Endodermal cell (in vitro differentiated cells): ENCODE data around the gene C10orf95. TPM values are rescaled to one million over a fixed set of nuclear protein-coding genes. Genes with fewer than 3 reads are reported as not detected.

Experiments
- DNase-seq: peaks from one replicate; pipeline ENCODE4 v3.0.0-alpha.2; 2017
- H3K27ac ChIP-seq: 2 replicates; pipeline ENCODE4 v1.5.1; 2013; ENCODE audit warnings: mild to moderate bottlenecking, low read depth, low read length, moderate library complexity
- H3K27me3 ChIP-seq: 2 replicates; pipeline ENCODE4 v1.6.1; 2013; ENCODE audit warnings: mild to moderate bottlenecking, low read length, moderate library complexity; ENCODE audit not compliant: insufficient read depth, control insufficient read depth, poor library complexity, severe bottlenecking
- H3K36me3 ChIP-seq: 2 replicates; pipeline ENCODE4 v1.7.0; 2013; ENCODE audit warnings: mild to moderate bottlenecking, low read length, moderate library complexity; ENCODE audit not compliant: control insufficient read depth, insufficient read depth
- H3K4me1 ChIP-seq: one replicate; pipeline ENCODE4 v1.7.0; 2013; ENCODE audit warnings: low read length; ENCODE audit not compliant: control insufficient read depth, insufficient read depth
- H3K4me3 ChIP-seq: 2 replicates; pipeline ENCODE4 v1.5.1; 2013; ENCODE audit warnings: mild to moderate bottlenecking, low read length, moderate library complexity
- H3K9ac ChIP-seq: 2 replicates; pipeline ENCODE4 v1.6.1; 2013; ENCODE audit warnings: mild to moderate bottlenecking, low read length, moderate library complexity; ENCODE audit not compliant: poor library complexity, severe bottlenecking; ENCODE audit errors: extremely low read depth
- H3K9me3 ChIP-seq: 2 replicates; pipeline ENCODE4 v1.6.1; 2013; ENCODE audit warnings: mild to moderate bottlenecking, low read length, moderate library complexity; ENCODE audit not compliant: control insufficient read depth
- H3K27ac Mint-ChIP-seq: 2 replicates; pipeline ENCODE4 v1.8.0; 2020; ENCODE audit warnings: mixed read lengths
- H3K27me3 Mint-ChIP-seq: 2 replicates; pipeline ENCODE4 v1.8.0; 2021; ENCODE audit warnings: mild to moderate bottlenecking, mixed read lengths; ENCODE audit not compliant: insufficient read depth
- H3K36me3 Mint-ChIP-seq: 2 replicates; pipeline ENCODE4 v1.8.0; 2020; ENCODE audit warnings: low read depth, mixed read lengths
- H3K4me1 Mint-ChIP-seq: 2 replicates; pipeline ENCODE4 v1.8.0; 2020; ENCODE audit warnings: mixed read lengths
- H3K4me3 Mint-ChIP-seq: 2 replicates; pipeline ENCODE4 v1.8.0; 2020; ENCODE audit warnings: mild to moderate bottlenecking, moderate library complexity, mixed read lengths
- H3K9me3 Mint-ChIP-seq: 2 replicates; pipeline ENCODE4 v1.8.0; 2020; ENCODE audit warnings: mild to moderate bottlenecking, mixed read lengths
- WGBS, 2 experiments: methylation state at CpG; one replicate each; pipeline versions ENCODE4 v1.1.5 to v1.1.7; 2013; ENCODE audit warnings: missing lambda C conversion rate in 2 of 2, mixed read lengths in 1 of 2; ENCODE audit not compliant: insufficient coverage in 1 of 2, insufficient read length in 1 of 2; 5-methylcytosine and 5-hydroxymethylcytosine counted together
- total RNA-seq, 2 donors: library from RNA; stranded (reverse); fragmentation: NEBNext Ultra II Directional in 1 of 2; extraction: Animal tissue kit (Norgen Biotek cat#: 25700) in 1 of 2; gene quantifications; 2 replicates in 1 of 2; 3 replicates in 1 of 2; pipeline ENCODE4 v1.2.1, GENCODE V29; 2021
- TF ChIP-seq, protein P1 (sequence below): fragments of 200-600 bp; sonication (generic); conservative IDR thresholded peaks from 2 replicates; pipeline ENCODE4 v1.5.0; 2021; ENCODE audit warnings: antibody characterized with exemption, mild to moderate bottlenecking

The C10orf95 gene
- total RNA-seq, 2 donors from 2014 or later = 0.35 to 0.93 TPM

DNA sequence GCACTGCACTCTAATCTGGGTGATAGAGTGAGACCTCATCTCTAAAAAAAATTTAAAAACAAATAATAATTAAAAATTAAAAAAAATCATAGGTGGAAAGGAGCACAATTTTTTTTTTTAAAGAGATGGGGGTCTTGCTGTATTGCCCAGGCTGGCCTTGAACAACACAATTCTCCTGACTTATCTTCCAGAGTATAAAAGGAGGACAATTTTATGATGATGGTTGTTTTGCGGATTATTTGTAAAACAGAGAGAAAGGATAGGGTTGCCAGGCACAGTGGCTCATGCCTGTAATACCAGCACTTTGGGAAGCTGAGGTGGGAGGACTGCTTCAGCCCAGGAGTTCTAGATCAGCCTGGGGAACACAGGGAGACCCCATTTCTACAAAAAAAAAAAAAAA is 46.2 kb upstream of the C10orf95 start:
- H3K4me1 ChIP-seq = no peaks in the 10 kb centered on the region
- Mint-ChIP-seq H3K36me3 (peaks cover 19% of the 10 kb centered on the region), H3K4me1 (peaks cover 4% of the 10 kb centered on the region), H3K27me3 (no peaks in the 10 kb centered on the region), H3K4me3 (no peak overlapping the region), H3K27ac (no peak overlapping the region), H3K9me3 (no peaks in the 10 kb centered on the region)
- H3K9ac ChIP-seq = no peak overlapping the region
- H3K27me3 ChIP-seq = no peaks in the 10 kb centered on the region
- H3K36me3 ChIP-seq = peaks cover 16% of the 10 kb centered on the region
- WGBS, 2 experiments = 100% methylated on average over 1 of the region's 1 CpG; no CpG with 5 or more reads in 1 of the 2 experiments
- DNase-seq = no peak
- TF ChIP-seq, protein P1, sequence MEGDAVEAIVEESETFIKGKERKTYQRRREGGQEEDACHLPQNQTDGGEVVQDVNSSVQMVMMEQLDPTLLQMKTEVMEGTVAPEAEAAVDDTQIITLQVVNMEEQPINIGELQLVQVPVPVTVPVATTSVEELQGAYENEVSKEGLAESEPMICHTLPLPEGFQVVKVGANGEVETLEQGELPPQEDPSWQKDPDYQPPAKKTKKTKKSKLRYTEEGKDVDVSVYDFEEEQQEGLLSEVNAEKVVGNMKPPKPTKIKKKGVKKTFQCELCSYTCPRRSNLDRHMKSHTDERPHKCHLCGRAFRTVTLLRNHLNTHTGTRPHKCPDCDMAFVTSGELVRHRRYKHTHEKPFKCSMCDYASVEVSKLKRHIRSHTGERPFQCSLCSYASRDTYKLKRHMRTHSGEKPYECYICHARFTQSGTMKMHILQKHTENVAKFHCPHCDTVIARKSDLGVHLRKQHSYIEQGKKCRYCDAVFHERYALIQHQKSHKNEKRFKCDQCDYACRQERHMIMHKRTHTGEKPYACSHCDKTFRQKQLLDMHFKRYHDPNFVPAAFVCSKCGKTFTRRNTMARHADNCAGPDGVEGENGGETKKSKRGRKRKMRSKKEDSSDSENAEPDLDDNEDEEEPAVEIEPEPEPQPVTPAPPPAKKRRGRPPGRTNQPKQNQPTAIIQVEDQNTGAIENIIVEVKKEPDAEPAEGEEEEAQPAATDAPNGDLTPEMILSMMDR = no peak
- no peaks in the 10 kb centered on the region for H3K9me3 ChIP-seq
- H3K4me3 ChIP-seq = no peak overlapping the region
- no peak overlapping the region for H3K27ac ChIP-seq

DNA sequence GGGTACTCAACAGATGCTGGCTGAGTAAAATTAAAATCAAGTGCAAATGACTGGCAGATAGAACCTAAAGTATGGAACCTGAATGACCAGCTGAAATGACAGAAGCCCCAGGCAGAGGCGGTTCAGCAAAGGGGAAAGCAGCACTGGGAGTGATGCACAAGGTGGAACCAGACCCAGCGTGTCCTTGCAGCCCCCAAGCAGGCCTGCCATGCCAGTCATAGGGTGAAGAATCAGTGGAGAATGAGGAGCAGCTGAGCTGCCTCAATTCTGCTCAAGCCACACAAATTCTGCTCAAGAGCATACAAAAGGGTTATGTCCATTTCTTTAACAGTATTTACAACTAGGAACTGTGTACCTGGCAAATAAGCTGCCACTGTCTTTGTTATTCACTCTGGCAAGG is 42.4 kb upstream of the C10orf95 start:
- H3K27me3 Mint-ChIP-seq = no peaks in the 10 kb centered on the region
- no peak overlapping the region for H3K4me3 ChIP-seq
- DNase-seq = no peak
- no peak overlapping the region for H3K27ac Mint-ChIP-seq
- no peak overlapping the region for H3K4me3 Mint-ChIP-seq
- peaks cover 4% of the 10 kb centered on the region for H3K4me1 Mint-ChIP-seq
- no peaks in the 10 kb centered on the region for H3K4me1 ChIP-seq
- H3K27me3 ChIP-seq = no peaks in the 10 kb centered on the region
- no peaks in the 10 kb centered on the region for H3K9me3 ChIP-seq
- H3K36me3 Mint-ChIP-seq = peaks cover 30% of the 10 kb centered on the region
- 90 to 100% methylated on average over 2 of the region's 2 CpGs for WGBS, 2 experiments
- H3K9ac ChIP-seq = no peak overlapping the region
- no peaks in the 10 kb centered on the region for H3K9me3 Mint-ChIP-seq
- TF ChIP-seq, protein P1 = no peak
- H3K27ac ChIP-seq = no peak overlapping the region
- H3K36me3 ChIP-seq = peaks cover 37% of the 10 kb centered on the region

DNA sequence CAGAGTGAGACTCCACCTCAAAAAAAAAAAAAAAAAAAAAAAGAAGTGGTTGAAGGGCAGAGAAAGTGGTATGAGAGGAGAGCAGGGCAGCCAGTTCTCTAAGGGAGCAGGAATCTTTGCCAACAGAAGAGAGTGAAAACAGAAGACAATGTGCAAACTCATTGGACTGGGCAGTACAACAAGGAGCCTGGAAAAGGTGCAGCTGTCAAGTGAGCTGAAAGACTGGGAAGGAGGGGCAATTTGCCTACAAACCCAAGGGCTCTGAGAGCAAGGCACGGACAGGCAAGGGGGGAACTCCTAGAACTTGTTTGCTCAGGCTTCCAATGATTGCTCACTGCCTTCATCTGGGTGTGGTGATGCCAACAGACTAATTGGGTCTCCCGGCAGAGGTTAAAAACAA is 41.6 kb upstream of the C10orf95 start:
- no peak overlapping the region for H3K9ac ChIP-seq
- H3K36me3 Mint-ChIP-seq = peaks cover 38% of the 10 kb centered on the region
- no peak overlapping the region for H3K4me3 ChIP-seq
- TF ChIP-seq, protein P1 = no peak
- H3K4me1 Mint-ChIP-seq = peaks cover 4% of the 10 kb centered on the region
- no peaks in the 10 kb centered on the region for H3K27me3 Mint-ChIP-seq
- H3K27me3 ChIP-seq = no peaks in the 10 kb centered on the region
- peaks cover 41% of the 10 kb centered on the region for H3K36me3 ChIP-seq
- 96 to 100% methylated on average over 2 of the region's 2 CpGs for WGBS, 2 experiments
- no peaks in the 10 kb centered on the region for H3K9me3 Mint-ChIP-seq
- H3K4me1 ChIP-seq = no peaks in the 10 kb centered on the region
- H3K4me3 Mint-ChIP-seq = no peak overlapping the region
- no peaks in the 10 kb centered on the region for H3K9me3 ChIP-seq
- no peak for DNase-seq
- no peak overlapping the region for H3K27ac Mint-ChIP-seq
- no peak overlapping the region for H3K27ac ChIP-seq
